ENCODE measurements around the gene SYT17.

The SYT17 gene

GRCh38 chr16:19170043-19170655 lies 2.1 kb downstream of the SYT17 start:
- no peaks in the 10 kb centered on the region for H3K27me3 ChIP-seq (ENCODE audit: insufficient read depth, low read length, poor library complexity, severe bottlenecking)

GRCh38 chr16:19172098-19172780 lies 4.2 kb downstream of the SYT17 start:
- no peaks in the 10 kb centered on the region for H3K9me2 ChIP-seq (replicated peaks; ENCODE audit: low read depth, low read length)
- no peak overlapping the region for H3K4me2 ChIP-seq (ENCODE audit: low read depth, low read length, poor library complexity, severe bottlenecking)
- H3K27me3 ChIP-seq (ENCODE audit: insufficient read depth, low read length, poor library complexity, severe bottlenecking), result no peaks in the 10 kb centered on the region
- H3K79me2 ChIP-seq (ENCODE audit: insufficient read depth, low read length), result no peaks in the 10 kb centered on the region
- no peaks in the 10 kb centered on the region for H4K20me1 ChIP-seq (ENCODE audit: insufficient read depth, low read length, poor library complexity, severe bottlenecking)
- H2AFZ ChIP-seq (ENCODE audit: low read length), result no peak overlapping the region
- H3K9ac ChIP-seq (ENCODE audit: low read depth, low read length, poor library complexity, severe bottlenecking), result no peak overlapping the region
- TF ChIP-seq CTCF (conservative IDR thresholded peaks at IDR 0.05; ENCODE audit: low read length) (no peak), EZH2phosphoT487 (IDR thresholded peaks at IDR 0.05; ENCODE audit: borderline replicate concordance) (no peak)
- no peak overlapping the region for H3K4me3 ChIP-seq (ENCODE audit: low read length, poor library complexity, severe bottlenecking)
- H3F3A ChIP-seq (ENCODE audit: low read depth), result no peaks in the 10 kb centered on the region
- no peaks in the 10 kb centered on the region for H3K36me3 ChIP-seq (ENCODE audit: insufficient read depth, low read length)
- no peaks in the 10 kb centered on the region for H3K4me1 ChIP-seq (ENCODE audit: insufficient read depth, low read length, poor library complexity, severe bottlenecking)
- H3K9me3 ChIP-seq (ENCODE audit: insufficient read depth, low read depth, low read length), result no peaks in the 10 kb centered on the region; the same call in 1 of the 2 replicates

More at GRCh38 chr16:19170043-19170655, 2.1 kb downstream of the SYT17 start:
- H3K4me3 ChIP-seq (ENCODE audit: low read length, poor library complexity, severe bottlenecking), result no peak overlapping the region
- no peak overlapping the region for H2AFZ ChIP-seq (ENCODE audit: low read length)
- H3K4me1 ChIP-seq (ENCODE audit: insufficient read depth, low read length, poor library complexity, severe bottlenecking), result no peaks in the 10 kb centered on the region
- no peak overlapping the region for H3K9ac ChIP-seq (ENCODE audit: low read depth, low read length, poor library complexity, severe bottlenecking)
- H3F3A ChIP-seq (ENCODE audit: low read depth), result no peaks in the 10 kb centered on the region
- H3K4me2 ChIP-seq (ENCODE audit: low read depth, low read length, poor library complexity, severe bottlenecking), result no peak overlapping the region
- no peaks in the 10 kb centered on the region for H3K79me2 ChIP-seq (ENCODE audit: insufficient read depth, low read length)
- H3K9me3 ChIP-seq (ENCODE audit: insufficient read depth, low read depth, low read length), result no peaks in the 10 kb centered on the region; the same call in 1 of the 2 replicates
- H4K20me1 ChIP-seq (ENCODE audit: insufficient read depth, low read length, poor library complexity, severe bottlenecking), result no peaks in the 10 kb centered on the region
- no peaks in the 10 kb centered on the region for H3K9me2 ChIP-seq (replicated peaks; ENCODE audit: low read depth, low read length)
- TF ChIP-seq EZH2phosphoT487 (IDR thresholded peaks at IDR 0.05; ENCODE audit: borderline replicate concordance) (no peak), CTCF (conservative IDR thresholded peaks at IDR 0.05; ENCODE audit: low read length) (no peak)
- no peaks in the 10 kb centered on the region for H3K36me3 ChIP-seq (ENCODE audit: insufficient read depth, low read length)

GRCh38 chr16:19173059-19173458 lies 5.0 kb downstream of the SYT17 start:
- H3K4me1 ChIP-seq (ENCODE audit: insufficient read depth, low read length, poor library complexity, severe bottlenecking), result no peaks in the 10 kb centered on the region

More at GRCh38 chr16:19173059-19173458, 5.0 kb downstream of the SYT17 start:
- Histone ChIP-seq H3K79me2 (ENCODE audit: insufficient read depth, low read length) (no peaks in the 10 kb centered on the region), H3K4me3 (ENCODE audit: low read length, poor library complexity, severe bottlenecking) (no peak overlapping the region), H4K20me1 (ENCODE audit: insufficient read depth, low read length, poor library complexity, severe bottlenecking) (no peaks in the 10 kb centered on the region), H2AFZ (ENCODE audit: low read length) (no peak overlapping the region), H3F3A (ENCODE audit: low read depth) (no peaks in the 10 kb centered on the region), H3K9me2 (replicated peaks; ENCODE audit: low read depth, low read length) (no peaks in the 10 kb centered on the region), H3K9ac (ENCODE audit: low read depth, low read length, poor library complexity, severe bottlenecking) (no peak overlapping the region), H3K9me3 (ENCODE audit: insufficient read depth, low read depth, low read length) (no peaks in the 10 kb centered on the region; the same call in 1 of the 2 replicates), H3K27me3 (ENCODE audit: insufficient read depth, low read length, poor library complexity, severe bottlenecking) (no peaks in the 10 kb centered on the region), H3K4me2 (ENCODE audit: low read depth, low read length, poor library complexity, severe bottlenecking) (no peak overlapping the region), H3K36me3 (ENCODE audit: insufficient read depth, low read length) (no peaks in the 10 kb centered on the region)
- TF ChIP-seq CTCF (conservative IDR thresholded peaks at IDR 0.05; ENCODE audit: low read length) (no peak), EZH2phosphoT487 (IDR thresholded peaks at IDR 0.05; ENCODE audit: borderline replicate concordance) (no peak)

All from Loucy (cell line).